GM12891 (cell line): Measurements from ENCODE around the gene SPATA13.

ENCODE experiments used
- PAX5 ChIP-seq: IDR thresholded peaks from 2 replicates; pipeline ENCODE4 v1.6.1; 2011; ENCODE audit warnings: low read length, moderate library complexity, mild to moderate bottlenecking; ENCODE audit not compliant: insufficient read depth, severe bottlenecking
- POLR2A ChIP-seq: IDR thresholded peaks from 2 replicates; pipeline ENCODE4 v1.6.1; 2011; ENCODE audit warnings: low read depth, low read length, control low read depth
- POLR2AphosphoS5 ChIP-seq: IDR thresholded peaks from 2 replicates; pipeline ENCODE4 v1.6.1; 2011; ENCODE audit warnings: low read depth, low read length, control low read depth
- SPI1 ChIP-seq: IDR thresholded peaks from 2 replicates; pipeline ENCODE4 v1.6.1; 2011; ENCODE audit warnings: low read depth, low read length, control low read depth
- TAF1 ChIP-seq: IDR thresholded peaks from 2 replicates; pipeline ENCODE4 v1.6.1; 2011; ENCODE audit warnings: low read depth, low read length, control low read depth

GRCh38 chr13:24168979-24169378, 8.5 kb downstream of the SPATA13 start:
- no peak for TF ChIP-seq POLR2AphosphoS5
- no peak for TF ChIP-seq POLR2A
- TF ChIP-seq TAF1: no peak
- no peak for TF ChIP-seq PAX5
- no peak for TF ChIP-seq SPI1
